Measurements from ENCODE around the gene TESPA1.

GRCh38 chr12:54937376-54937775, 47.2 kb downstream of the TESPA1 start:
- TF ChIP-seq, protein P1, sequence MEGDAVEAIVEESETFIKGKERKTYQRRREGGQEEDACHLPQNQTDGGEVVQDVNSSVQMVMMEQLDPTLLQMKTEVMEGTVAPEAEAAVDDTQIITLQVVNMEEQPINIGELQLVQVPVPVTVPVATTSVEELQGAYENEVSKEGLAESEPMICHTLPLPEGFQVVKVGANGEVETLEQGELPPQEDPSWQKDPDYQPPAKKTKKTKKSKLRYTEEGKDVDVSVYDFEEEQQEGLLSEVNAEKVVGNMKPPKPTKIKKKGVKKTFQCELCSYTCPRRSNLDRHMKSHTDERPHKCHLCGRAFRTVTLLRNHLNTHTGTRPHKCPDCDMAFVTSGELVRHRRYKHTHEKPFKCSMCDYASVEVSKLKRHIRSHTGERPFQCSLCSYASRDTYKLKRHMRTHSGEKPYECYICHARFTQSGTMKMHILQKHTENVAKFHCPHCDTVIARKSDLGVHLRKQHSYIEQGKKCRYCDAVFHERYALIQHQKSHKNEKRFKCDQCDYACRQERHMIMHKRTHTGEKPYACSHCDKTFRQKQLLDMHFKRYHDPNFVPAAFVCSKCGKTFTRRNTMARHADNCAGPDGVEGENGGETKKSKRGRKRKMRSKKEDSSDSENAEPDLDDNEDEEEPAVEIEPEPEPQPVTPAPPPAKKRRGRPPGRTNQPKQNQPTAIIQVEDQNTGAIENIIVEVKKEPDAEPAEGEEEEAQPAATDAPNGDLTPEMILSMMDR (IDR thresholded peaks at IDR 0.05), result no peak
- no peak for TF ChIP-seq ZFX (IDR thresholded peaks at IDR 0.05; ENCODE audit: borderline replicate concordance)

Data from 22Rv1 (cell line).